Esophagus muscularis mucosa (tissue), 4 donors: ENCODE data around the gene INHBC. TPM values are rescaled to one million over a fixed set of nuclear protein-coding genes. Genes with fewer than 3 reads are reported as not detected.

Source experiments
- DNase-seq: peaks from one replicate; pipeline ENCODE4 v3.0.0-alpha.2; 2017; ENCODE audit errors: extremely low spot score
- H3K27ac ChIP-seq, 4 donors: fragments of 200-600 bp; sonication (generic); replicated peaks in 1 of 4; 1 replicate in 3 of 4; 2 replicates in 1 of 4; pipeline ENCODE4 v1.5.1; 2016 to 2019; ENCODE audit warnings: mild to moderate bottlenecking in 1 of 4
- H3K27me3 ChIP-seq, 4 donors: fragments of 200-600 bp; sonication (generic); one replicate each; pipeline versions ENCODE4 v1.5.1 to v1.6.0; 2016 to 2019
- H3K36me3 ChIP-seq, 4 donors: fragments of 200-600 bp; sonication (generic); one replicate each; pipeline ENCODE4 v1.5.1; 2016 to 2019
- H3K4me1 ChIP-seq, 4 donors: fragments of 200-600 bp; sonication (generic); one replicate each; pipeline ENCODE4 v1.5.1; 2016 to 2019
- H3K4me3 ChIP-seq, 4 donors: fragments of 200-600 bp; sonication (generic); 1 replicate in 2 of 4; 2 replicates in 2 of 4; pipeline ENCODE4 v1.5.1; 2016 to 2019; ENCODE audit warnings: mild to moderate bottlenecking in 4 of 4, moderate library complexity in 1 of 4
- H3K9me3 ChIP-seq, 4 donors: fragments of 200-600 bp; sonication (generic); 1 replicate in 3 of 4; 2 replicates in 1 of 4; pipeline ENCODE4 v1.5.1; 2016 to 2019
- EP300 ChIP-seq: sonication (generic); formaldehyde crosslinking; IDR thresholded peaks from one replicate; pipeline ENCODE4 v1.6.1; 2017; ENCODE audit warnings: antibody characterized with exemption
- POLR2A ChIP-seq: fragments of 450-650 bp; IDR thresholded peaks from one replicate; pipeline ENCODE4 v1.6.1; 2017; ENCODE audit warnings: antibody characterized with exemption, moderate library complexity, mild to moderate bottlenecking, low read depth
- POLR2AphosphoS5 ChIP-seq, 2 donors: sonication (generic); formaldehyde crosslinking; IDR thresholded peaks; one replicate each; pipeline ENCODE4 v1.6.1; 2017; ENCODE audit warnings: antibody characterized with exemption in 2 of 2
- WGBS: methylation state at CpG from one replicate; pipeline ENCODE4 v1.1.5; 2018; 5-methylcytosine and 5-hydroxymethylcytosine counted together
- intact Hi-C: fragments of 100-400 bp; cut with DNase I; formaldehyde crosslinking; loops from one replicate; pipeline ENCODE4 v1.15.1; 2023
- total RNA-seq, 4 donors: library from RNA; depleted of rRNA; stranded (reverse); fragments of >200 nt; gene quantifications; one replicate each; pipeline versions ENCODE4 v1.1.0 to v1.2.1, GENCODE V29; 2016
- TF ChIP-seq, protein P1 (sequence below), 3 experiments: fragments of 200-600 bp in 2 of 3; fragments of 450-650 bp in 1 of 3; sonication (generic) in 2 of 3; IDR thresholded peaks; one replicate each; pipeline ENCODE4 v1.5.1; 2017 to 2019; ENCODE audit warnings: antibody characterized with exemption in 3 of 3, mild to moderate bottlenecking in 2 of 3, moderate library complexity in 1 of 3

The INHBC gene
- total RNA-seq, 4 donors from 2014 or later = not detected

DNA sequence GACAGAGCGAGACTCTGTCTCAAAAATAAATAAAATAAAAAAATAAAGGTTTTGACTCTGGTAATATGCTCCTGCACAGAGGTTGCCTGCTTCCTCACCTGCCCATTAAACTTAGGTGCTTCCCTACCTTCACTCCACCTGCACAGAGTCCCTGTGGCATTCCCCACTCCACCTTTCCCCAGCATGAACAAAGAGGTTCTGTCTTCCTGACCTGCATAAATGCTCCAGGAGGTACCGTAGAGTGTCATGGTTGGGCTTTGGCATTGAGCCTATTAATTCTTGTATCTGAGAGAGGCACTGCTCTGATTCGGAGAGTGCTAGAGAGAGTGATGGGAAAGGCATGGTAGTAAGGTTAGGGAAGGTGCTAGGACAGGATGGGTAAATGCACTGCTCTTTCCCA lies 38.8 kb downstream of the INHBC start:
- no peaks in the 10 kb centered on the region for H3K9me3 ChIP-seq
- no peak overlapping the region for H3K4me3 ChIP-seq
- intact Hi-C loops = no loop called here
- peaks cover 13 to 20% (median 18%) of the 10 kb centered on the region in 4 donors for H3K4me1 ChIP-seq
- H3K27ac ChIP-seq = no peak overlapping the region
- TF ChIP-seq, protein P1, sequence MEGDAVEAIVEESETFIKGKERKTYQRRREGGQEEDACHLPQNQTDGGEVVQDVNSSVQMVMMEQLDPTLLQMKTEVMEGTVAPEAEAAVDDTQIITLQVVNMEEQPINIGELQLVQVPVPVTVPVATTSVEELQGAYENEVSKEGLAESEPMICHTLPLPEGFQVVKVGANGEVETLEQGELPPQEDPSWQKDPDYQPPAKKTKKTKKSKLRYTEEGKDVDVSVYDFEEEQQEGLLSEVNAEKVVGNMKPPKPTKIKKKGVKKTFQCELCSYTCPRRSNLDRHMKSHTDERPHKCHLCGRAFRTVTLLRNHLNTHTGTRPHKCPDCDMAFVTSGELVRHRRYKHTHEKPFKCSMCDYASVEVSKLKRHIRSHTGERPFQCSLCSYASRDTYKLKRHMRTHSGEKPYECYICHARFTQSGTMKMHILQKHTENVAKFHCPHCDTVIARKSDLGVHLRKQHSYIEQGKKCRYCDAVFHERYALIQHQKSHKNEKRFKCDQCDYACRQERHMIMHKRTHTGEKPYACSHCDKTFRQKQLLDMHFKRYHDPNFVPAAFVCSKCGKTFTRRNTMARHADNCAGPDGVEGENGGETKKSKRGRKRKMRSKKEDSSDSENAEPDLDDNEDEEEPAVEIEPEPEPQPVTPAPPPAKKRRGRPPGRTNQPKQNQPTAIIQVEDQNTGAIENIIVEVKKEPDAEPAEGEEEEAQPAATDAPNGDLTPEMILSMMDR (IDR thresholded peaks at IDR 0.05) = no peak
- no peak for TF ChIP-seq POLR2A
- no peak for TF ChIP-seq POLR2AphosphoS5 (IDR thresholded peaks at IDR 0.05)
- no peak for TF ChIP-seq EP300
- peaks cover 0 to 95% (median 37%) of the 10 kb centered on the region in 4 donors for H3K27me3 ChIP-seq
- no peaks in the 10 kb centered on the region for H3K36me3 ChIP-seq
- 39% methylated on average over 3 of the region's 3 CpGs for WGBS
- no peak for DNase-seq

DNA sequence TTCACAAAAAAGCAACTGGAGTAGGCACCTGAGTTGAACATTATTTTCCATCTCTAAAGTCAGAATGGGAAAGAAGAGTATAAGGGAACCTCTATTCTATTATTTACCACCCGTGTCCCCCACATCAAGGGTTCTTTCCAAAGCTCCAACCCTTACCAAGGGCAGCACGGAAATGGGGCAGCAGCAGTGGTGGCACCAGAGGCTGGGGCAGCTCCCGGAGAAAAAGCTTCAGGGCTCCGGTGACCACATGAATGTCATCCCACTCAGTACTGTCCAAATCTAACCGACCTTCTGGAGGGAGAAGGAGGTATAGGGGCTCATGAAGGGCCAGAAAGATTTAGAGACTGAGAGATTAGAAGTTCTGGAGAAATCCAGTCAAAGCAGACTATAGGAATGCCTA lies 39.3 kb downstream of the INHBC start:
- intact Hi-C loops = no loop called here
- peaks cover 13 to 20% (median 18%) of the 10 kb centered on the region in 4 donors for H3K4me1 ChIP-seq
- no peaks in the 10 kb centered on the region for H3K9me3 ChIP-seq
- peaks cover 0 to 95% (median 37%) of the 10 kb centered on the region in 4 donors for H3K27me3 ChIP-seq
- no peak overlapping the region for H3K27ac ChIP-seq
- TF ChIP-seq, protein P1 (IDR thresholded peaks at IDR 0.05) = no peak
- TF ChIP-seq POLR2A (no peak), EP300 (no peak), POLR2AphosphoS5 (IDR thresholded peaks at IDR 0.05) (no peak)
- 90% methylated on average over 5 of the region's 5 CpGs for WGBS
- H3K36me3 ChIP-seq = no peaks in the 10 kb centered on the region
- no peak overlapping the region for H3K4me3 ChIP-seq
- DNase-seq = no peak

DNA sequence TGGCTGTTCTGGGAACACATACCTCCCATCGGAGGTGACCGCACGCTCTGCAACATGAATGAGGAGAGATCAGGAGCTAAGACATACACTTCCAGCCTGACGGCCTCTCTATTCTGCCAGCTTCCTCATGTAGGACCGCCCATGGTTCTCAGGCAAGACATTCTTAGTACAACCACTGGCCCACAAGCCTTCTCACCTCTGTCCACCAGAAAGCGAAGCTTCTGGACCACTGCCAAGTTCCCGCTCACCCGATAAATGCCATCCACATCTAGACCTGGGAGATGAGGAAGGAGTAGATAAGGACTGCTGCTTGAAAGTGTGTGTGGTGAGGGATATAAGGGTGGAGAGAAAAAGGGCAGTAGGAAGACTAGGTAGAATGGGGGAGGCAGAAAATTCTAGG lies 39.8 kb downstream of the INHBC start:
- H3K36me3 ChIP-seq = no peaks in the 10 kb centered on the region
- 83% methylated on average over 8 of the region's 8 CpGs for WGBS
- H3K9me3 ChIP-seq = no peaks in the 10 kb centered on the region
- TF ChIP-seq POLR2AphosphoS5 (IDR thresholded peaks at IDR 0.05) (no peak), POLR2A (no peak), EP300 (no peak)
- TF ChIP-seq, protein P1 (IDR thresholded peaks at IDR 0.05) = no peak
- intact Hi-C loops = no loop called here
- peaks cover 0 to 95% (median 37%) of the 10 kb centered on the region in 4 donors for H3K27me3 ChIP-seq
- no peak overlapping the region for H3K27ac ChIP-seq
- no peak overlapping the region for H3K4me3 ChIP-seq
- no peak for DNase-seq
- H3K4me1 ChIP-seq = peaks cover 13 to 20% (median 18%) of the 10 kb centered on the region in 4 donors

DNA sequence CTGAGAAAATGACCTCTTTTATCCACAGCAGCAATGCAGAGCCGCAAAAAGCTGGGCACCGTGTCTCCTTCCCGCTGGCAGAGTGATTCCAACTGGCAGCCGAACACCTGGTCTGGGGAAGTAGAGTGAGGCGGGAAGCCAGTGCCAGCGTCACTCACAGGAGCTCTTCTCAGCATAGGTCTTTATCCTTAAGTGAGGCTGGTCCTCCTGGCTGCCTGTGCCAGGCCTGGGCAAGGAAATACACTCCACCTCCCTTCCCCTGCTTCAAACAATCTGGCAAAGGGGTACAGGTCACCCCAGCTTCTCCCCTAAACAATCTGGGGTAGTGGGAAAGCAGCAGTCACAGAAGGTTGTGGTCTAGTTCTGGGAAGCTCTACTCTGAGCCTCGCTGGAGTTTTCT lies 40.3 kb downstream of the INHBC start:
- TF ChIP-seq, protein P1 (IDR thresholded peaks at IDR 0.05) = no peak
- TF ChIP-seq POLR2AphosphoS5 (IDR thresholded peaks at IDR 0.05) (no peak), POLR2A (no peak), EP300 (no peak)
- no peaks in the 10 kb centered on the region for H3K36me3 ChIP-seq
- peaks cover 0 to 93% (median 37%) of the 10 kb centered on the region in 4 donors for H3K27me3 ChIP-seq
- peak overlapping the region in 2 of 4 donors; percentile 50 to 59 for H3K4me3 ChIP-seq
- no peaks in the 10 kb centered on the region for H3K9me3 ChIP-seq
- intact Hi-C loops = no loop called here
- peaks cover 13 to 20% (median 18%) of the 10 kb centered on the region in 4 donors for H3K4me1 ChIP-seq
- 81% methylated on average over 7 of the region's 7 CpGs for WGBS
- no peak for DNase-seq
- no peak overlapping the region for H3K27ac ChIP-seq
